Measurements from ENCODE around the gene VIPR2.

Gene VIPR2

DNA sequence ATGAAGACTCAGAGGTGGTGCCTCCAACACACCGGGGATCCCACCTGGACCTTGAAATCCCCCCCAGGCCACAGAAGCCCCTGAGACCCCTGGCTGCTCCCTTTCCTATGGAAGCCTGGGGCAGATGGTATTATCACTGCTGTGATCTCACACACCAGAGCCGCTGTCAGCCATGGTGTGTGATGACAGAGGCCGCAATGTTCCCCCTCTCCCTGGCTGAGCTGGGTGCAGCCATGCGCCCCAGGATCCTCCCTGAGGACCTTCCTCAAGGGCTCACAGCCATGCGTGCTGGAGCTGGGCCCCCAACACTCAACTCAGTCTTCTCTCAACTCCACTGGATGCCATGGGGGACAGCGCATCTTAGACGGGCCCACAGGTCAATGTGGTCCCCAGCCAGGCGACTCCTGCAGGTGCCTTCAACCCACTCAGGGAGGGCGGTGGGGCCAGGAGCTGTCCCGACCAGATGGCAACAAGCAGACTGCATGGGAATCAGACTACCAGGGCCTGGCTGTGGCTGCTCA is 44.9 kb downstream of the VIPR2 start:
- Histone ChIP-seq H2BK5ac (ENCODE audit: low read depth, low read length, poor library complexity) (no peak overlapping the region), H3K27me3 (ENCODE audit: insufficient read depth, low read length) (no peaks in the 10 kb centered on the region), H4K12ac (ENCODE audit: low read depth, low read length) (no peak overlapping the region), H3K9me3 (ENCODE audit: insufficient read depth, low read depth, low read length) (peaks cover 12% of the 10 kb centered on the region), H3K79me2 (ENCODE audit: control insufficient read depth, insufficient read depth, low read length, poor library complexity) (no peaks in the 10 kb centered on the region), H3K14ac (ENCODE audit: low read length) (no peak overlapping the region), H3K23ac (ENCODE audit: low read length) (no peak overlapping the region), H2AK5ac (ENCODE audit: low read length) (no peak overlapping the region), H3K4ac (ENCODE audit: low read depth, low read length) (no peak overlapping the region), H3K4me1 (ENCODE audit: control insufficient read depth in 1 of 2, insufficient read depth in 2 of 2, low read length in 2 of 2) (no peaks in the 10 kb centered on the region), H2BK120ac (ENCODE audit: insufficient read depth, low read length, poor library complexity) (no peak overlapping the region), H3K4me2 (ENCODE audit: low read length) (no peak overlapping the region), H3K9ac (ENCODE audit: low read length) (no peak overlapping the region), H3K36me3 (ENCODE audit: control insufficient read depth in 1 of 2, insufficient read depth in 2 of 2, low read length in 2 of 2) (no peaks in the 10 kb centered on the region), H2AFZ (ENCODE audit: insufficient read depth, low read length, poor library complexity) (no peak overlapping the region), H3K4me3 (ENCODE audit: low read depth, low read length) (no peak overlapping the region), H2BK12ac (ENCODE audit: low read length) (no peak overlapping the region), H3K18ac (ENCODE audit: low read length) (no peak overlapping the region), H3K79me1 (ENCODE audit: low read length) (no peaks in the 10 kb centered on the region), H4K91ac (ENCODE audit: low read depth, low read length) (no peak overlapping the region), H4K8ac (ENCODE audit: low read depth, low read length) (no peak overlapping the region), H3K27ac (ENCODE audit: low read depth, low read length) (no peak overlapping the region)
- no CpG with 5 or more reads among the region's 10 CpGs for WGBS (ENCODE audit: extremely low coverage, insufficient coverage, insufficient read length)
- DNase-seq: no peak

- no peak overlapping the region for H3K18ac ChIP-seq (ENCODE audit: low read length)
- no peak for DNase-seq
- H2BK5ac ChIP-seq (ENCODE audit: low read depth, low read length, poor library complexity): no peak overlapping the region
- no peaks in the 10 kb centered on the region for H3K79me1 ChIP-seq (ENCODE audit: low read length)
- H4K8ac ChIP-seq (ENCODE audit: low read depth, low read length): no peak overlapping the region
- H4K91ac ChIP-seq (ENCODE audit: low read depth, low read length): no peak overlapping the region
- H3K36me3 ChIP-seq (ENCODE audit: control insufficient read depth in 1 of 2, insufficient read depth in 2 of 2, low read length in 2 of 2): no peaks in the 10 kb centered on the region
- no peak overlapping the region for H4K12ac ChIP-seq (ENCODE audit: low read depth, low read length)
- no peak overlapping the region for H2BK12ac ChIP-seq (ENCODE audit: low read length)
- no peak overlapping the region for H2AK5ac ChIP-seq (ENCODE audit: low read length)
- no peak overlapping the region for H3K4ac ChIP-seq (ENCODE audit: low read depth, low read length)
- H3K27ac ChIP-seq (ENCODE audit: low read depth, low read length): no peak overlapping the region
- H3K23ac ChIP-seq (ENCODE audit: low read length): no peak overlapping the region
- no peak overlapping the region for H2BK120ac ChIP-seq (ENCODE audit: insufficient read depth, low read length, poor library complexity)
- no peak overlapping the region for H3K14ac ChIP-seq (ENCODE audit: low read length)
- H3K9ac ChIP-seq (ENCODE audit: low read length): no peak overlapping the region
- no peaks in the 10 kb centered on the region for H3K4me1 ChIP-seq (ENCODE audit: control insufficient read depth in 1 of 2, insufficient read depth in 2 of 2, low read length in 2 of 2)
- no peak overlapping the region for H3K4me3 ChIP-seq (ENCODE audit: low read depth, low read length)
- no peak overlapping the region for H2AFZ ChIP-seq (ENCODE audit: insufficient read depth, low read length, poor library complexity)
- H3K9me3 ChIP-seq (ENCODE audit: insufficient read depth, low read depth, low read length): peaks cover 11% of the 10 kb centered on the region
- no peak overlapping the region for H3K4me2 ChIP-seq (ENCODE audit: low read length)
- no CpG with 5 or more reads among the region's 22 CpGs for WGBS (ENCODE audit: extremely low coverage, insufficient coverage, insufficient read length)
- H3K27me3 ChIP-seq (ENCODE audit: insufficient read depth, low read length): no peaks in the 10 kb centered on the region
- no peaks in the 10 kb centered on the region for H3K79me2 ChIP-seq (ENCODE audit: control insufficient read depth, insufficient read depth, low read length, poor library complexity)
These were observed 45.6 kb downstream of the VIPR2 start for GRCh38 chr7:159098811-159099655.

- no peak for DNase-seq
- no peak overlapping the region for H3K4me3 ChIP-seq (ENCODE audit: low read depth, low read length)
- no peaks in the 10 kb centered on the region for H3K79me1 ChIP-seq (ENCODE audit: low read length)
- no peak overlapping the region for H2BK120ac ChIP-seq (ENCODE audit: insufficient read depth, low read length, poor library complexity)
- H3K18ac ChIP-seq (ENCODE audit: low read length): no peak overlapping the region
- no peaks in the 10 kb centered on the region for H3K79me2 ChIP-seq (ENCODE audit: control insufficient read depth, insufficient read depth, low read length, poor library complexity)
- no peak overlapping the region for H4K91ac ChIP-seq (ENCODE audit: low read depth, low read length)
- no peak overlapping the region for H4K8ac ChIP-seq (ENCODE audit: low read depth, low read length)
- no peak overlapping the region for H3K14ac ChIP-seq (ENCODE audit: low read length)
- H4K12ac ChIP-seq (ENCODE audit: low read depth, low read length): no peak overlapping the region
- H2AK5ac ChIP-seq (ENCODE audit: low read length): no peak overlapping the region
- no peak overlapping the region for H3K9ac ChIP-seq (ENCODE audit: low read length)
- no peak overlapping the region for H3K4ac ChIP-seq (ENCODE audit: low read depth, low read length)
- no peak overlapping the region for H3K27ac ChIP-seq (ENCODE audit: low read depth, low read length)
- H2AFZ ChIP-seq (ENCODE audit: insufficient read depth, low read length, poor library complexity): no peak overlapping the region
- peaks cover 11% of the 10 kb centered on the region for H3K9me3 ChIP-seq (ENCODE audit: insufficient read depth, low read depth, low read length)
- H3K4me2 ChIP-seq (ENCODE audit: low read length): no peak overlapping the region
- H3K36me3 ChIP-seq (ENCODE audit: control insufficient read depth in 1 of 2, insufficient read depth in 2 of 2, low read length in 2 of 2): no peaks in the 10 kb centered on the region
- no peaks in the 10 kb centered on the region for H3K27me3 ChIP-seq (ENCODE audit: insufficient read depth, low read length)
- WGBS (ENCODE audit: extremely low coverage, insufficient coverage, insufficient read length): no CpG with 5 or more reads among the region's 6 CpGs
- no peaks in the 10 kb centered on the region for H3K4me1 ChIP-seq (ENCODE audit: control insufficient read depth in 1 of 2, insufficient read depth in 2 of 2, low read length in 2 of 2)
- H2BK5ac ChIP-seq (ENCODE audit: low read depth, low read length, poor library complexity): no peak overlapping the region
- no peak overlapping the region for H2BK12ac ChIP-seq (ENCODE audit: low read length)
- H3K23ac ChIP-seq (ENCODE audit: low read length): no peak overlapping the region
These were observed 46.3 kb downstream of the VIPR2 start for GRCh38 chr7:159098424-159098786.

DNA sequence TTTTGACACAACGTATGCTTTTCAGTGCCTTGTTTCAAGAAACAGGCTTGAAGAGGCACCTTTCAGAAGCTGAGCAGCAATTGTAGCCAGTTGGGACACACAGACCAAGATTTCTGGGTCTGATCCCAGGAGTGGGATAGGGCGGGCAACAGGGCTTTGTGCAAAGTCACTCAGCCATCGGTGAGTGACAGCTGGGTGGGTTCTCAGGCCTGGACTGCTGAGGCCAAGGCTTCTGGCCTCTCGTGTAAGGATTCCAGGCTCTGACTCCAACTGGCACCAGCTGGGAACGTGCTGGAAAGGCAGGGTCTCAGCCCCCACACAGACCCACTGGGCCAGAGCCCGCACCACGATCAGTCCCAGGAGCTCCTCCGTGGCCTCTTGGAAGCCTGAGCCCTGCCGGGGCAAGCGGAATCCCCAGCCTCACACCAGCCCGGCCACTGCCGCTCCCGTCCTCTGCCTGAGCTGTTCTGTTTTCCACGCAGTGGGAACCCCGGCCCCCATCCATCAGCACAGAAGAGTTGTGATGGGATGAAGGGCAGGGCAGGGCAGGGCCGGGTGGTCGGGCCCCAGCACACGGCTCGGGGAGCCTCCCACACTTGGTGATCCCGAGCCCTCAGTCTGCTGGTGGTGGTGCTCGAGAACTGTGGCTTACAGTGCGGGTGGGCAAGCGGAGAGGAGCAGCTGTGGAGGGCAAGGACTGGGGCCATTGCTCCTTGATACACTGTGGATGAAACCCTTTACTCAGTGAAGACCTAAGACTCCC is 46.8 kb downstream of the VIPR2 start:
- H3K79me1 ChIP-seq (ENCODE audit: low read length): no peaks in the 10 kb centered on the region
- no peak overlapping the region for H3K27ac ChIP-seq (ENCODE audit: low read depth, low read length)
- H3K4ac ChIP-seq (ENCODE audit: low read depth, low read length): no peak overlapping the region
- H3K9me3 ChIP-seq (ENCODE audit: insufficient read depth, low read depth, low read length): peaks cover 11% of the 10 kb centered on the region
- H3K9ac ChIP-seq (ENCODE audit: low read length): no peak overlapping the region
- no peak overlapping the region for H2AK5ac ChIP-seq (ENCODE audit: low read length)
- no peak overlapping the region for H3K23ac ChIP-seq (ENCODE audit: low read length)
- H2BK5ac ChIP-seq (ENCODE audit: low read depth, low read length, poor library complexity): no peak overlapping the region
- H2BK120ac ChIP-seq (ENCODE audit: insufficient read depth, low read length, poor library complexity): no peak overlapping the region
- H3K18ac ChIP-seq (ENCODE audit: low read length): no peak overlapping the region
- H4K8ac ChIP-seq (ENCODE audit: low read depth, low read length): no peak overlapping the region
- H3K27me3 ChIP-seq (ENCODE audit: insufficient read depth, low read length): no peaks in the 10 kb centered on the region
- H4K91ac ChIP-seq (ENCODE audit: low read depth, low read length): no peak overlapping the region
- H3K4me2 ChIP-seq (ENCODE audit: low read length): no peak overlapping the region
- no peak overlapping the region for H2AFZ ChIP-seq (ENCODE audit: insufficient read depth, low read length, poor library complexity)
- H3K4me1 ChIP-seq (ENCODE audit: control insufficient read depth in 1 of 2, insufficient read depth in 2 of 2, low read length in 2 of 2): no peaks in the 10 kb centered on the region
- no peak overlapping the region for H3K14ac ChIP-seq (ENCODE audit: low read length)
- H3K79me2 ChIP-seq (ENCODE audit: control insufficient read depth, insufficient read depth, low read length, poor library complexity): no peaks in the 10 kb centered on the region
- DNase-seq: no peak
- no peak overlapping the region for H3K4me3 ChIP-seq (ENCODE audit: low read depth, low read length)
- no peak overlapping the region for H4K12ac ChIP-seq (ENCODE audit: low read depth, low read length)
- H2BK12ac ChIP-seq (ENCODE audit: low read length): no peak overlapping the region
- WGBS (ENCODE audit: extremely low coverage, insufficient coverage, insufficient read length): no CpG with 5 or more reads among the region's 23 CpGs
- H3K36me3 ChIP-seq (ENCODE audit: control insufficient read depth in 1 of 2, insufficient read depth in 2 of 2, low read length in 2 of 2): no peaks in the 10 kb centered on the region

Measured in trophoblast cell (in vitro differentiated cells and primary cell).